Ishikawa (cell line): ENCODE measurements around the gene KNG1.

ENCODE experiments used
- EGR1 ChIP-seq: IDR thresholded peaks from 2 replicates; pipeline ENCODE4 v1.6.1; 2012
- EP300 ChIP-seq: IDR thresholded peaks from 2 replicates; pipeline ENCODE4 v1.6.1; 2012; ENCODE audit warnings: borderline replicate concordance
- FOXM1 ChIP-seq: IDR thresholded peaks from 2 replicates; pipeline ENCODE4 v1.6.1; 2012; ENCODE audit warnings: low read depth, borderline replicate concordance
- NFIC ChIP-seq: IDR thresholded peaks from 2 replicates; pipeline ENCODE4 v1.6.1; 2012
- RAD21 ChIP-seq: IDR thresholded peaks from 2 replicates; pipeline ENCODE4 v1.6.1; 2012; ENCODE audit warnings: low read depth
- TCF12 ChIP-seq: IDR thresholded peaks from 2 replicates; pipeline ENCODE4 v1.6.1; 2012; ENCODE audit warnings: low read depth
- USF1 ChIP-seq: IDR thresholded peaks from 2 replicates; pipeline ENCODE4 v1.6.1; 2012
- YY1 ChIP-seq: IDR thresholded peaks from 2 replicates; pipeline ENCODE4 v1.6.1; 2012; ENCODE audit warnings: low read depth
- TF ChIP-seq, protein P1 (sequence below): IDR thresholded peaks from 2 replicates; pipeline ENCODE4 v1.6.1; 2012; ENCODE audit warnings: low read depth, mild to moderate bottlenecking

DNA sequence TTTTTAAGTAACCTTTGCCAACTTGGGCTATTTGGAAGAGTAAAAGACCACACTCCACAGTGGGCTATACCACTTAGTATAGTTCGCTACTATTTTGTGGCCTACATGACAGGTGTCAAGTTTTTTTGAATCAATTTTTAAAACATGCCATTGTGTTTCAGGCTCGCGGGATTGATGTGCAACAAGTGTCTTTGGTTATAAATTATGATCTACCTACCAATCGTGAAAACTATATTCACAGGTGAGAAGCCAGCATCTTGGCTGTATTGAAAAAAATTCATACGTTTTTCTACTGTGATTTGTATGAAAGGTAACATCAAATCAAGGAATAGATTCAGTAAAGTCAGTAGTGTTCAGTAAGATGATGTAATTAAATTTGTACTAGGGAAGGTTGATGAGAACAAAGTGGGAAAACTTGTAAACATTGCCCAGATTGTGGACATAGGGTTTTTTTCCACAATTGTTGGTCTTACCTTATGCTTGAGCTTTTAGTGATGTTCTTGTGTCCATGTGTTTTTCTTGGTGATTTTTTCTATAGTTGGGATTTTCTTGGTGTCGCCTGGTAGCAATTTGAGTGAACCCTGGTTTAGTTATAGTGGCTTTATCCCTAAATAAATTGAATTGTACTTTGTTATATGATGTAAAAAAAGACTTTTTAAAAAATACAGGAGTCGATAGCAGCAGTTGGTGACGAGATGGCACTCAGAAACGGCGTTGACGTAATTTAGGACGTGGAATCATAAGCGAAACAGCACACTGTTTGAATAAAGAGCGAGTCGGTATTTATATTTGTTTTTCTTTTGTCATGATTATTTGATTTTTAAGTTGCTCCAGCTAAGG, 70.7 kb downstream of the KNG1 start:
- TF ChIP-seq, protein P1, sequence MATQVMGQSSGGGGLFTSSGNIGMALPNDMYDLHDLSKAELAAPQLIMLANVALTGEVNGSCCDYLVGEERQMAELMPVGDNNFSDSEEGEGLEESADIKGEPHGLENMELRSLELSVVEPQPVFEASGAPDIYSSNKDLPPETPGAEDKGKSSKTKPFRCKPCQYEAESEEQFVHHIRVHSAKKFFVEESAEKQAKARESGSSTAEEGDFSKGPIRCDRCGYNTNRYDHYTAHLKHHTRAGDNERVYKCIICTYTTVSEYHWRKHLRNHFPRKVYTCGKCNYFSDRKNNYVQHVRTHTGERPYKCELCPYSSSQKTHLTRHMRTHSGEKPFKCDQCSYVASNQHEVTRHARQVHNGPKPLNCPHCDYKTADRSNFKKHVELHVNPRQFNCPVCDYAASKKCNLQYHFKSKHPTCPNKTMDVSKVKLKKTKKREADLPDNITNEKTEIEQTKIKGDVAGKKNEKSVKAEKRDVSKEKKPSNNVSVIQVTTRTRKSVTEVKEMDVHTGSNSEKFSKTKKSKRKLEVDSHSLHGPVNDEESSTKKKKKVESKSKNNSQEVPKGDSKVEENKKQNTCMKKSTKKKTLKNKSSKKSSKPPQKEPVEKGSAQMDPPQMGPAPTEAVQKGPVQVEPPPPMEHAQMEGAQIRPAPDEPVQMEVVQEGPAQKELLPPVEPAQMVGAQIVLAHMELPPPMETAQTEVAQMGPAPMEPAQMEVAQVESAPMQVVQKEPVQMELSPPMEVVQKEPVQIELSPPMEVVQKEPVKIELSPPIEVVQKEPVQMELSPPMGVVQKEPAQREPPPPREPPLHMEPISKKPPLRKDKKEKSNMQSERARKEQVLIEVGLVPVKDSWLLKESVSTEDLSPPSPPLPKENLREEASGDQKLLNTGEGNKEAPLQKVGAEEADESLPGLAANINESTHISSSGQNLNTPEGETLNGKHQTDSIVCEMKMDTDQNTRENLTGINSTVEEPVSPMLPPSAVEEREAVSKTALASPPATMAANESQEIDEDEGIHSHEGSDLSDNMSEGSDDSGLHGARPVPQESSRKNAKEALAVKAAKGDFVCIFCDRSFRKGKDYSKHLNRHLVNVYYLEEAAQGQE, result no peak
- TF ChIP-seq EGR1, result no peak
- no peak for TF ChIP-seq EP300
- peak; percentile 14; the same call in 1 of the 2 replicates for TF ChIP-seq FOXM1
- TF ChIP-seq YY1, result no peak
- TF ChIP-seq USF1, result no peak
- TF ChIP-seq NFIC, result no peak
- no peak for TF ChIP-seq TCF12
- TF ChIP-seq RAD21, result no peak
